Activated gamma-delta T cell (primary cell): ENCODE results near the gene SF3B5.
A peak's percentile ranks its signal among the peaks of the same experiment; 100 is the strongest.
"Not testable (repeated sequence)": the region's sequence is repeated elsewhere in the genome, so short reads cannot be mapped to it uniquely, and the experiment has no call there.

ENCODE experiments used
- DNase-seq: peaks from one replicate; lab custom pipeline; 2025; lab: John Stamatoyannopoulos, UW
- total RNA-seq, 2 donors: gene quantifications; one replicate each; lab custom pipeline; 2026; lab: John Stamatoyannopoulos, UW

SF3B5 gene
- total RNA-seq = 34.9 to 45.4 reads per million in 2 donors

GRCh38 chr6:144095134-144096002 lies at the start of gene SF3B5:
TSS of gene SF3B5 (minus strand) at chr6:144095573. CDS start at chr6:144095497, 76 bp downstream.
- DNase-seq = peak; percentile 66

DNA sequence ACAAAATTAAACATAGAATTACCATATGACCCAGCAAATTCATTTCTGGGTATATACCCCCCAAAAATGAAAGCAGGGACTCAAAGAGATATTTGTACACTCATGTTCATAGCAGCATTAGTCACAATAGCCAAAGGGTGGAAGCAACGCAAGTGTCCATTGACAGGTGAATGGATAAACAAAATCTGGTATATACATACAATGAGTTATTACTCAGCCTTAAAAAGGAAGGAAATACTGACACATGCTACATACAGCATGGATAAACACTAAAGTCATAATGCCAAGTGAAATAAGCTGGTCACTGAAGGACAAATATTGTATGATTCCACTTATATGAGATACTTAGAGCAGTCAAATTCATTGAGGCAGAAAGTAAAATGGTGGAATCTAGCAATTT lies 49.6 kb upstream of the SF3B5 start:
- no peak for DNase-seq

GRCh38 chr6:144143878-144144277 lies 48.5 kb upstream of the SF3B5 start:
- DNase-seq = no peak

DNA sequence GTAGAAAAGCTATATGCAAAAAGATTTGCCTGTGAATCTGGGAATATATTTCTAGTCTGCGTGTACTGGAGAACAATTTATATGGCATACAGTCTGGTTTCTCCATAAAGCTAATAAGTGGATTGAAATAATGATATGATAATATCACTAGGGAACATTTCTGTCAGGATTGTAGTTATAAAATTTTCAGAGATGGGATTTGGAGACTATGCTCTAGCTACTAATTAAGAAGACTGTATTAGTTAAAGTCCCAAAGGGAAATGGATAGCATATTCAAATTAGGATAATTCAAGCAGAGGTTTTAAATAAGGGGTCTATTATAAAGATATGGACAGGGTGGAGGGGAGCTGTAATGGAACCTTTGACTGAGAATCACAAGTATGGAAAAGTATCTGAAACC lies 47.7 kb upstream of the SF3B5 start:
- DNase-seq = no peak

- no peak for DNase-seq
Observed at GRCh38 chr6:144141470-144141869, 46.1 kb upstream of the SF3B5 start.

DNA sequence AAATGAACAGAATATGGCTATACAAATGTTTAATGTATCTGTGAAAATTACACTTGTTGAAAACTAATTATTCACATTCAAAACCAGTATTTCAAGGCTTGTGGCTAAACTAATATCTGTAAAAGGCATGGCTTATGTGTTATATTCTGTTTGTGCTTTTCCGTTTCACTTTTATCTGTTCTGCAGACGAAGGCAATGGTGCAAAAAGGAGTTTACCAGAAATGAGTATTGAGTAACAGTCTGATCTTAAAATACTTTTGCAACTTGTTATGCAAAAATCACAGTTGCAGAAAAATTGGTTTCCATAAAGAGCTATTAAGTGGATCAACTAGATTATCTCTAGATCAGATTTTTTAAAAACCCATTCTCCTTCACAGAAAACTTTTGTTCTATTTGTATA lies 45.5 kb upstream of the SF3B5 start:
- no peak for DNase-seq

DNA sequence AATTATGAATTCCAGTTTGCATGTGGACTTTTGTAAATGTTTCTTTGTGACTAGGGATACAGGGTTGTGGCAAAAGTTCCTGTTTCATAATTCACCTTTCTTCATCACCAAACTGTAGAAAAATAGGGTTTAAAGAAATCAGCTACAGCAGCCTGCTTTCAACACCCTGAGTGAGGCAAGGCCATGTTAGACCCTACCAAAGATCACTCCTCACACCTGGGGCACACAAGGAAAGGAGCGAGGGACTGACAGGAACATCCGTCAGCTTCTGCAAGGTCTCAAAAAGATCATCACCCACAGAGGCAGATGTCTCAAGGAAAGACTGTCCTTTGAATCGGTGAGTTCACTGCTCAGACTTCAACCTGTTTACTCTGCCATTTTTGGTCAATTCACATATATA lies 44.4 kb upstream of the SF3B5 start:
- DNase-seq = no peak

DNA sequence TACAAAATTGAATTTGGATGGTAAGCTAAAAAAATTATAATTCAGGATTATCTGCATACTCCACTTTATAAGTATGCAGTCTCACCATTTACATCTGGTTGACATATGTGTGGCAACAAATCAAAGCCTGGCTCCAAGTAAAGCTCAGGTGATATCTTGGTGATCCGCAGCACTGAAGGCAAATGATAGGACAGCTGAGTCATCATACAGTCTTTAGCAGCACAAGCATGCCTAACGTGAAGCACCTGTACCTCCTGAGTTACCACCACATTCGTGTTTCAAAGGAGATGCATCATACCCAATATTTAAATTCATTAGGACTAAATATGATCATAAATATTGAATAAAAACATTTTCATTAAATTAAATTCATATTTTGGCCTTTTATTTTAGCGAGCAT lies 43.2 kb upstream of the SF3B5 start:
- DNase-seq = no peak

DNA sequence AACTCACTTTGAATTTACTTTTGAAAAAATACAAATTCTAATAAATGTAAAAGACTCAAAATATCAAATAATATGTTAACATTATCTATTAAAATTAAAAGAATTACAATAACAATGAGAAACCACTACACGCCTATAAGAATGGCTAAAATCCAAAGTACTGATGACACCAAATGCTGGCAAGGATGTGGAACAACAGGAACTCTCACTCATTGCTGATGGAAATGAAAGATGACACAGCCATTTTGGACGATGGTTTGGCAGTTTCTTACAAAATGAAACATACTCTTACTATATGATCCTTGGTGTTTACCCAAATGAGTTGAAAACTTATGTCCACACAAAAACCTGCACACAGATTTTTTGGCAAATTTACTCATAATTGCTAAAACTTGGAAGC lies 39.4 kb upstream of the SF3B5 start:
- no peak for DNase-seq

GRCh38 chr6:144134176-144134575 lies 38.8 kb upstream of the SF3B5 start:
- DNase-seq = no peak

DNA sequence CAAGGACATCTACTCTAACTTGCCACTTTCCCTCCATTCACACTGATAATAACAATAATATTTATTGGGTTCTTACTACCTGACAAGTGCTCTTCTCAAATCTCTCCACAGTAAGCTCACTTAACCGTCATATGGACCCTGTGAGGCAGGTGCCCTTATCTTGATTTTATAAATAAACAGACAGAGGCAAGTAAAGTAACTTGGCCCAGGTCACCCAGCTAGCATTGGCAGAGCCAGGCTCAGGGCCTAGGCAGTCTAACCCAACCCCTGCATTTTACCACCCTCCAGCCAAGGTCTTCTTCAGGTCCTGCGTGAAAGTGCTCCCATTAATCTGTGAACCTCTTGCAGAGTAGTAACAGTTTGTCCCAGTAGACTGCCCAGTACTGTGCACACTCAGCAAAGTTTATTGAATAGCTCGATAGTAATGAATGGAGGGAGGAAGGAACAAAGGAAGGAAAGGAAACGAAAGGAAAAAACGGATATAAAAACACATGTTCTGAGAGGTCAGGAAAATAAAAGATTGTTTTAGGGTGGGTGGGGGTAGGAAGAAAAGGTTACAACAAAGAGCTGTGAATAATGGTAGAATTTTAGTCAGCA lies 38.0 kb upstream of the SF3B5 start:
- no peak for DNase-seq

DNA sequence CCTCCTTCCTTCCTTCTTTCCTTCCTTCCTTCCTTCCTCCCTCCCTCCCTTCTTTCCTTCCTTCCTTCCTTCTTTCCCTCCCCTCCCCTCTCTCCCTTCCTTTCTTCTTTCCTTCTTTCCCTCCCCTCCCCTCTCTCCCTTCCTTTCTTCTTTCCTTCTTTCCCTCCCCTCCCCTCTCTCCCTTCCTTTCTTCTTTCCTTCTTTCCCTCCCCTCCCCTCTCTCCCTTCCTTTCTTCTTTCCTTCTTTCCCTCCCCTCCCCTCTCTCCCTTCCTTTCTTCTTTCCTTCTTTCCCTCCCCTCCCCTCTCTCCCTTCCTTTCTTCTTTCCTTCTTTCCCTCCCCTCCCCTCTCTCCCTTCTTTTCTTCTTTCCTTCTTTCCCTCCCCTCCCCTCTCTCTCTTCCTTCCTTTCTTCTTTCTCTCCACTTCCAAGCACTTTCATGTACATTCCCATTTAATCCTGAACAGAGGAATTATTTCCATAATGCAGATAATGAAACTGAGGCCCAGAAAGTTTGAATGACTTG lies 36.9 kb upstream of the SF3B5 start:
- not testable (repeated sequence) for DNase-seq

GRCh38 chr6:144131248-144131709 lies 35.9 kb upstream of the SF3B5 start:
- no peak for DNase-seq

DNA sequence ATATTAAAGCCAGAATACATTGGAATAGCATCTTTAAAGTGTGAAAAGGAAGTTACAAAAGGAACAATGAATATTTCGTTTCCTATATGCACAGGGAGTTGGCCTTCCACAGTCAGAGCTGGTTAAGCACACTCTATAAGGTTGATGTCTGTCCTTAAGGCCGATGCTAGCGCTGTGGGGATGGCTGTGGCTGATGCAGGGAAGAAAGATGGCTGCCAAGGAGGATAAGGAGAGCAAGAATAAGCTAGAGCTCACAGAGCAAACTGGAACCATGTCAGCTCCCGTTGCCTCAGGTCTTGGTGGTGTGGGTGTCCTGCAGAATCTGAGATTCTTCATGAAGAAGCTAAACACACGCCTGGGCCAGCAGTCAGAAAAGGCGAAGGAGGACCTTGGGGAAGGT lies 34.1 kb upstream of the SF3B5 start:
- DNase-seq = no peak

- DNase-seq = no peak
Observed at GRCh38 chr6:144127097-144127496, 31.7 kb upstream of the SF3B5 start.

- DNase-seq = no peak
Observed at GRCh38 chr6:144123836-144124235, 28.5 kb upstream of the SF3B5 start.

DNA sequence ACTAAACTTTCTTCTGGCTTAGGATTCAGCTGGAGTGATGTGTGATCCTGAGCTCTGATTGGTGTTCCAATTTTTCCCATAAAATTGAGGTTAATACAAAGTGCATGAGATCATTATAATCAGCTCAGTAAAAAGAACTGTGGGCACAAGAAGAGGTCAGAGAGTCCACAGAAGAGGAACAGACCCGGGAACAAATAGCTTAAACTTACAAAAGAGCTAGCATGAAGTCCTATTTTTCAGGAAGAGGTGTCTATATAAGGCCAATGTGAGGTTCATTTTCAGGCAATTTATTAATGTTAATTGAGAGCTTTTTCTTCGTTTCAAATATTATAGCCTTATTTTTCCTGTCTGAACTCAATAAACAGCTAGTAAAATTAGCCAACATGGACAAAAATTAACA lies 28.0 kb upstream of the SF3B5 start:
- no peak for DNase-seq

- no peak for DNase-seq
Observed at GRCh38 chr6:144122861-144123260, 27.5 kb upstream of the SF3B5 start.

DNA sequence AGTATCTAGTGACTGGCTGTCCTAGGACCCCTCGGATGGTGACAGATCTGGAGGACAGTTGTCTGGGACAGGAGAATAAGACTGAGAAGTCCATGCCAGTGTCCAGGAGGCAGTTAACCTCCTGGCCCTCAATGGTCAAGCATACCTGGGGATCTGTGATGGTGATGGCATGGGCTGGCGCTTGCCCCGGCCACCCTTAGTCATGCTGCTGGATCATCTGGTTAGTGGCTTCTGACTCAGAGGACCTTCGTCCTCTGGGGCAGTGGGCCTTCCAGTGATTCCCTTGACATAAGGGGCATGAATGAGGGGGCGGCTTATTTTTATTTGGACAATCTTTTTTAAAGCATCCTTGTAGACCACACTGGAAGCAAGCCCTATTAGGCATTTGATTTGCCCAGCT lies 24.0 kb upstream of the SF3B5 start:
- no peak for DNase-seq

DNA sequence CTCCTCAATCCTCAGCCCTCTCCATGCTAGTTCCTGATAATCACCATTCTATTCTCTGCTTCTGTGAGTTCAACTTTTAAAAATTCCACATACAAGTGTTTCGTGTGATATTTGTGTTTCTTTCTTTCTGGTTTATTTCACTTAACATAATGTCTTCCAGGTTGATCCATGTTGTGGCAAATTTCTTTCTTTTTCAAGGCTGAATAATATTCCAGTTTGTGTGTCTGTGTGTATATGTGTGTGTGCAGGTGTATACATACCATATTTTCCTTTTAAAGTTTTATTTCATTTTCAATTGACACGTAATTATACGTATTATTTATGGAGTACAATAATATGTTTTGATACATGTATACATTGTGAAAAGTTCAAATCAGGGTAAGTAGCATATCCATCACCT lies 19.8 kb upstream of the SF3B5 start:
- DNase-seq = no peak

GRCh38 chr6:144113366-144113765 lies 18.0 kb upstream of the SF3B5 start:
- no peak for DNase-seq

DNA sequence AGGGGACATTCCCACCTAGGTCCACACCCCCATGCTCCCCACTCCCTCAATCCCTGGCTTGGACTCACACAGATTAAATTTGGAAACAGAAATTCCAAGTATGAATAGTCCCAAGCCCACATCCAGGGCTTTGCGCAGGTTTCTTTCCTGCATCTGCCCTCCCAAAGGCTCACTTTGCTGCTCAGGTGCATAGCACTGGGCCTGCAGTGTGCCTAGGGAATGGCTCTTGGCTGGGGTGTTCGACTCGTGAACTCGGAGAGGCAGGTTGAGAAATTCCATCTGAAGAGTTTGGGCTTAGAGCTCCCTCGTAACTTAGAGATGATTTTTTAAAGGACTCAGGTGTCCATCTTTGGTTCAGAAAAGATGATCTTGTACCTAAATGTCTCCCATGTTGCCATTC lies 14.8 kb upstream of the SF3B5 start:
- no peak for DNase-seq

GRCh38 chr6:144106206-144106605 lies 10.8 kb upstream of the SF3B5 start:
- DNase-seq = no peak
